MCF 10A (cell line): ENCODE measurements around the gene MRPS5. TPM values are rescaled to one million over a fixed set of nuclear protein-coding genes. Genes with fewer than 3 reads are reported as not detected.

Source experiments
- BruUV-seq: library from RNA; stranded (reverse); fragments of 400-500 nt; replicated peaks from 2 replicates; lab custom pipeline; 2021; lab: Mats Ljungman, UMichigan
- CTCF ChIA-PET: fragments of 300-600 bp; sonication (Branson Sonifier 250); formaldehyde crosslinking; extraction: SDS; loops from one replicate; lab custom pipeline; 2021; ENCODE audit warnings: antibody characterized with exemption, inconsistent platforms; lab: Yijun Ruan, JAX
- POLR2A ChIA-PET: fragments of 300-600, 350-650 bp; sonication (Branson Sonifier 250); formaldehyde crosslinking; extraction: SDS; loops from one replicate; lab custom pipeline; 2020; ENCODE audit warnings: antibody characterized with exemption, inconsistent platforms; lab: Yijun Ruan, JAX
- DNase-seq: peaks from one replicate; pipeline ENCODE4 v3.0.0-alpha.2; 2018; ENCODE audit not compliant: unreplicated experiment
- H3K27ac Mint-ChIP-seq: one replicate; pipeline ENCODE4 v1.8.0; 2022; ENCODE audit warnings: mild to moderate bottlenecking, low read depth, mixed read lengths; ENCODE audit not compliant: unreplicated experiment
- H3K27me3 Mint-ChIP-seq: one replicate; pipeline ENCODE4 v1.8.0; 2022; ENCODE audit warnings: mixed read lengths; ENCODE audit not compliant: insufficient read depth, unreplicated experiment
- H3K36me3 Mint-ChIP-seq: one replicate; pipeline ENCODE4 v1.8.0; 2022; ENCODE audit warnings: mild to moderate bottlenecking, moderate library complexity, mixed read lengths; ENCODE audit not compliant: insufficient read depth, unreplicated experiment
- H3K4me1 Mint-ChIP-seq: one replicate; pipeline ENCODE4 v1.8.0; 2022; ENCODE audit warnings: mixed read lengths; ENCODE audit not compliant: insufficient read depth, unreplicated experiment
- H3K4me3 Mint-ChIP-seq: one replicate; pipeline ENCODE4 v1.8.0; 2022; ENCODE audit warnings: mild to moderate bottlenecking, moderate library complexity, mixed read lengths; ENCODE audit not compliant: unreplicated experiment
- H3K9me3 Mint-ChIP-seq: one replicate; pipeline ENCODE4 v1.8.0; 2022; ENCODE audit warnings: mixed read lengths; ENCODE audit not compliant: unreplicated experiment
- intact Hi-C: fragments of 100-400 bp; cut with micrococcal nuclease; formaldehyde crosslinking; loops from 2 replicates; pipeline ENCODE4 v1.14.1; 2022
- total RNA-seq: library from RNA; stranded (reverse); gene quantifications from 2 replicates; pipeline ENCODE4 v1.2.3, GENCODE V29; 2022
- TF ChIP-seq, protein P1 (sequence below): fragments of 200-600 bp; IDR thresholded peaks from one replicate; pipeline ENCODE4 v1.8.0; 2022; ENCODE audit warnings: antibody characterized with exemption, mild to moderate bottlenecking; ENCODE audit not compliant: unreplicated experiment

The MRPS5 gene
- total RNA-seq, 1 experiment from 2014 or later, result 74.2 TPM

GRCh38 chr2:95043300-95044093 is 78.1 kb downstream of the MRPS5 start:
- Mint-ChIP-seq H3K27me3 (peaks cover 26% of the 10 kb centered on the region), H3K36me3 (no peaks in the 10 kb centered on the region), H3K4me1 (peaks cover 11% of the 10 kb centered on the region), H3K27ac (no peak overlapping the region), H3K9me3 (peaks cover 11% of the 10 kb centered on the region), H3K4me3 (no peak overlapping the region)
- DNase-seq, result peak; percentile 75
- CTCF ChIA-PET, result interaction anchor here (0.7 to 2.5 kb wide), 6 partner anchors 12 to 35 kb away, joined by 3 to 14 read pairs (median 4); no protein-coding TSS in a partner anchor
- intact Hi-C loops, result no loop called here
- no TSS peak for BruUV-seq
- TF ChIP-seq, protein P1, sequence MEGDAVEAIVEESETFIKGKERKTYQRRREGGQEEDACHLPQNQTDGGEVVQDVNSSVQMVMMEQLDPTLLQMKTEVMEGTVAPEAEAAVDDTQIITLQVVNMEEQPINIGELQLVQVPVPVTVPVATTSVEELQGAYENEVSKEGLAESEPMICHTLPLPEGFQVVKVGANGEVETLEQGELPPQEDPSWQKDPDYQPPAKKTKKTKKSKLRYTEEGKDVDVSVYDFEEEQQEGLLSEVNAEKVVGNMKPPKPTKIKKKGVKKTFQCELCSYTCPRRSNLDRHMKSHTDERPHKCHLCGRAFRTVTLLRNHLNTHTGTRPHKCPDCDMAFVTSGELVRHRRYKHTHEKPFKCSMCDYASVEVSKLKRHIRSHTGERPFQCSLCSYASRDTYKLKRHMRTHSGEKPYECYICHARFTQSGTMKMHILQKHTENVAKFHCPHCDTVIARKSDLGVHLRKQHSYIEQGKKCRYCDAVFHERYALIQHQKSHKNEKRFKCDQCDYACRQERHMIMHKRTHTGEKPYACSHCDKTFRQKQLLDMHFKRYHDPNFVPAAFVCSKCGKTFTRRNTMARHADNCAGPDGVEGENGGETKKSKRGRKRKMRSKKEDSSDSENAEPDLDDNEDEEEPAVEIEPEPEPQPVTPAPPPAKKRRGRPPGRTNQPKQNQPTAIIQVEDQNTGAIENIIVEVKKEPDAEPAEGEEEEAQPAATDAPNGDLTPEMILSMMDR, result no peak
- POLR2A ChIA-PET, result interaction anchor here (1.1 to 1.3 kb wide), 2 partner anchors 9 to 12 kb away, joined by 3 read pairs; no protein-coding TSS in a partner anchor

- peaks cover 26% of the 10 kb centered on the region for H3K27me3 Mint-ChIP-seq
- no peak for DNase-seq
- no peaks in the 10 kb centered on the region for H3K36me3 Mint-ChIP-seq
- peaks cover 19% of the 10 kb centered on the region for H3K9me3 Mint-ChIP-seq
- ChIA-PET CTCF (interaction anchor here (0.5 to 2.5 kb wide), 10 partner anchors 11 to 93 kb away, joined by 3 to 14 read pairs (median 4); no protein-coding TSS in a partner anchor), POLR2A (interaction anchor here (1.3 kb wide), 1 partner anchor 13 kb away, joined by 3 read pairs; no protein-coding TSS in a partner anchor)
- H3K27ac Mint-ChIP-seq, result no peak overlapping the region
- H3K4me3 Mint-ChIP-seq, result no peak overlapping the region
- BruUV-seq, result no TSS peak
- intact Hi-C loops, result no loop called here
- peaks cover 11% of the 10 kb centered on the region for H3K4me1 Mint-ChIP-seq
- TF ChIP-seq, protein P1, result no peak
These were observed 78.9 kb downstream of the MRPS5 start for GRCh38 chr2:95042472-95043271.

DNA sequence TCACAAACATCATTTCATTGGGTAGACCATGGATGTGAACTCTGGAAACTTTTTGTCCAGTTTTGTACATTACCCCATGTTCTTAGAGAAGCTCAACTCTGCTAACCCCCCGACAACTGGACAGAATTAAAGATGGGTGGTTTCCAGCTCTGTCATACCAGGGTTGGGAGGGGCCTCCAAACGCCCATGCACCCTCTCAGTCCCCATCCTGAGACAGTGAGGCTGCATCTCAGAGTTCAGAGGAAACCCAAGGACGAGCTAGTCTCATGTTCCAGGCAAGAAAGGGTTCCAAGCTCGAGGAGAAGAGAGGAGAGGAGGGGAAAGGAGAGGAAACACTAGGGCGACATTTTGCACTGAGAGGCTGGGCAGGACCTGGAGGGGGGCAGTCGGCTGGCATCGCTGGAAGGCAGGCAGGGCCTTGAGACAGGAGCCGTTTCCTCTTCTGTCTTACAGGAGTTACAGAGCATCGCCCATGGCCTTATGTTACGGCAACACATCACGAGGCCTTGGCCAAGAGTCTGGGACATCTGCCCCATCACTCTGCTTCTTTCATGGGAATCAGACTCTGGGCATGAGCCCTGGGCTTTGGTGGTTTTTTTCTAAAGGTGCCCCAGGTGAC is 79.7 kb downstream of the MRPS5 start:
- TF ChIP-seq, protein P1, result no peak
- Mint-ChIP-seq H3K9me3 (peaks cover 26% of the 10 kb centered on the region), H3K4me1 (peaks cover 11% of the 10 kb centered on the region), H3K27ac (no peak overlapping the region), H3K4me3 (no peak overlapping the region), H3K27me3 (peaks cover 21% of the 10 kb centered on the region), H3K36me3 (no peaks in the 10 kb centered on the region)
- ChIA-PET POLR2A (no interaction called here), CTCF (interaction anchor here (0.5 to 1.9 kb wide), 7 partner anchors 12 to 93 kb away, joined by 3 to 8 read pairs (median 4); no protein-coding TSS in a partner anchor)
- intact Hi-C loops, result no loop called here
- no peak for DNase-seq
- no TSS peak for BruUV-seq
